ENCODE measurements around the gene CPEB4.

GRCh38 chr5:173857234-173857633, 30.9 kb upstream of the CPEB4 start:
- TF ChIP-seq CTCF (IDR thresholded peaks at IDR 0.05) (no peak), EZH2 (IDR thresholded peaks at IDR 0.05; ENCODE audit: borderline replicate concordance, insufficient read depth, low read depth, low read length, poor library complexity, severe bottlenecking) (no peak)

Data from B cell (primary cell).